Measurements from ENCODE around the gene SPRR2B. TPM values are rescaled to one million over a fixed set of nuclear protein-coding genes. Genes with fewer than 3 reads are reported as not detected.
"Not testable (repeated sequence)": the region's sequence is repeated elsewhere in the genome, so short reads cannot be mapped to it uniquely, and the experiment has no call there.

Gene SPRR2B
- total RNA-seq, 2 experiments from 2014 or later, result not detected

- no peaks in the 10 kb centered on the region for H3K9me3 Mint-ChIP-seq
- no peak for DNase-seq
- H3K36me3 Mint-ChIP-seq (ENCODE audit: low read depth), result no peaks in the 10 kb centered on the region
- peaks cover 22% of the 10 kb centered on the region for H3K27me3 Mint-ChIP-seq
- no peak overlapping the region for H3K4me3 Mint-ChIP-seq
- no peaks in the 10 kb centered on the region for H3K4me1 Mint-ChIP-seq
- POLR2A ChIA-PET, result no interaction called here
- no peak overlapping the region for H3K27ac Mint-ChIP-seq
- CTCF ChIA-PET, result no interaction called here
Measured at GRCh38 chr1:153024413-153024812, 47.0 kb downstream of the SPRR2B start.

- Mint-ChIP-seq H3K4me3 (no peak overlapping the region), H3K4me1 (no peaks in the 10 kb centered on the region), H3K36me3 (ENCODE audit: low read depth) (no peaks in the 10 kb centered on the region)
Measured at GRCh38 chr1:153023109-153023508, 48.3 kb downstream of the SPRR2B start.

GRCh38 chr1:153022340-153022739, 49.1 kb downstream of the SPRR2B start:
- H3K36me3 Mint-ChIP-seq (ENCODE audit: low read depth); H3K27ac Mint-ChIP-seq; CTCF ChIA-PET; H3K9me3 Mint-ChIP-seq; H3K4me3 Mint-ChIP-seq; POLR2A ChIA-PET; DNase-seq; H3K4me1 Mint-ChIP-seq: not testable (repeated sequence)
- H3K27me3 Mint-ChIP-seq, result peaks cover 26% of the 10 kb centered on the region

More at GRCh38 chr1:153023109-153023508, 48.3 kb downstream of the SPRR2B start:
- no peak for DNase-seq
- CTCF ChIA-PET, result no interaction called here
- Mint-ChIP-seq H3K9me3 (no peaks in the 10 kb centered on the region), H3K27me3 (peaks cover 26% of the 10 kb centered on the region), H3K27ac (no peak overlapping the region)
- POLR2A ChIA-PET, result no interaction called here

- peaks cover 26% of the 10 kb centered on the region for H3K27me3 Mint-ChIP-seq
- POLR2A ChIA-PET; H3K36me3 Mint-ChIP-seq (ENCODE audit: low read depth); H3K4me3 Mint-ChIP-seq; CTCF ChIA-PET; DNase-seq; H3K27ac Mint-ChIP-seq; H3K9me3 Mint-ChIP-seq; H3K4me1 Mint-ChIP-seq: not testable (repeated sequence)
Measured at GRCh38 chr1:153021829-153022228, 49.6 kb downstream of the SPRR2B start.

Other genes starting within 250 kb of the SPRR2B start
- not detected for gene LCE1A, start 244.1 kb downstream of the SPRR2B start, total RNA-seq
- gene LCE6A, start 228.8 kb downstream of the SPRR2B start, total RNA-seq, result not detected
- gene LCE7A, start 211.6 kb downstream of the SPRR2B start, total RNA-seq, result not detected
- not detected for gene SMCP, start 193.3 kb downstream of the SPRR2B start, total RNA-seq
- not detected for gene IVL, start 163.1 kb downstream of the SPRR2B start, total RNA-seq
- not detected for gene SPRR5, start 124.4 kb downstream of the SPRR2B start, total RNA-seq
- not detected for gene SPRR4, start 101.0 kb downstream of the SPRR2B start, total RNA-seq
- not detected for gene SPRR1A, start 87.5 kb downstream of the SPRR2B start, total RNA-seq
- not detected for gene SPRR3, start 69.9 kb downstream of the SPRR2B start, total RNA-seq
- gene SPRR1B, start 40.4 kb downstream of the SPRR2B start, total RNA-seq, result not detected
- not detected for gene SPRR2D, start 30.5 kb downstream of the SPRR2B start, total RNA-seq
- gene SPRR2A, start 14.1 kb downstream of the SPRR2B start, total RNA-seq, result not detected
- gene SPRR2E, start 22.9 kb upstream of the SPRR2B start, total RNA-seq, result not detected
- gene SPRR2F, start 41.9 kb upstream of the SPRR2B start, total RNA-seq, result not detected
- not detected for gene SPRR2G, start 79.3 kb upstream of the SPRR2B start, total RNA-seq
- not detected for gene LELP1, start 131.8 kb upstream of the SPRR2B start, total RNA-seq
- not detected for gene PRR9, start 146.0 kb upstream of the SPRR2B start, total RNA-seq
- gene LORICRIN, start 188.1 kb upstream of the SPRR2B start, total RNA-seq, result not detected
- not detected for gene PGLYRP3, start 241.3 kb upstream of the SPRR2B start, total RNA-seq